Transverse colon (tissue), 4 donors: ENCODE data around the gene CORO2B. TPM values are rescaled to one million over a fixed set of nuclear protein-coding genes. Genes with fewer than 3 reads are reported as not detected.

Experiments used
- DNase-seq: peaks from one replicate; pipeline ENCODE4 v3.0.0-alpha.2; 2019
- H3K27ac ChIP-seq, 4 donors: fragments of 200-600 bp; sonication (generic); 2 replicates each; pipeline ENCODE4 v1.5.1; 2016 to 2018; ENCODE audit warnings: inconsistent platforms in 4 of 4
- H3K27me3 ChIP-seq: fragments of 200-600 bp; sonication (generic); 2 replicates; pipeline ENCODE4 v1.5.1; 2017; ENCODE audit warnings: inconsistent platforms
- H3K36me3 ChIP-seq, 4 donors: fragments of 200-600 bp; sonication (generic); 2 replicates each; pipeline ENCODE4 v1.5.1; 2017 to 2019; ENCODE audit warnings: inconsistent platforms in 4 of 4
- H3K4me1 ChIP-seq, 4 donors: fragments of 200-600 bp; sonication (generic); 2 replicates each; pipeline ENCODE4 v1.5.1; 2017 to 2020; ENCODE audit warnings: inconsistent platforms in 4 of 4
- H3K4me3 ChIP-seq, 4 donors: fragments of 200-600 bp; sonication (generic); 1 replicate in 1 of 4; 2 replicates in 3 of 4; pipeline versions ENCODE4 v1.5.1 to v1.6.1; 2017 to 2019; ENCODE audit warnings: inconsistent platforms in 4 of 4
- H3K9me3 ChIP-seq, 2 donors: fragments of 200-600 bp; sonication (generic); 2 replicates each; pipeline ENCODE4 v1.5.1; 2017 to 2019; ENCODE audit warnings: inconsistent platforms in 2 of 2
- EP300 ChIP-seq: sonication (generic); formaldehyde crosslinking; IDR thresholded peaks from one replicate; pipeline ENCODE4 v1.6.1; 2017; ENCODE audit warnings: antibody characterized with exemption, low read depth
- POLR2A ChIP-seq: fragments of 450-650 bp; IDR thresholded peaks from one replicate; pipeline ENCODE4 v1.6.1; 2016; ENCODE audit warnings: antibody characterized with exemption, mild to moderate bottlenecking, moderate library complexity
- POLR2AphosphoS5 ChIP-seq, 3 donors: sonication (generic); formaldehyde crosslinking; IDR thresholded peaks; one replicate each; pipeline ENCODE4 v1.6.1; 2016; ENCODE audit warnings: antibody characterized with exemption in 3 of 3
- WGBS, 2 donors: methylation state at CpG; one replicate each; pipeline ENCODE4 v1.1.5; 2018; ENCODE audit warnings: low coverage in 1 of 2; 5-methylcytosine and 5-hydroxymethylcytosine counted together
- in situ Hi-C, 4 donors: fragments of 200-750 bp; cut with MboI; loops; one replicate each; pipeline versions ENCODE4 v1.15.0 to v1.15.1; 2017; ENCODE audit warnings: low sequenced_read_pairs in 3 of 4, low pct_ligation_motif_present in 1 of 4, low pct_unique_long_range_greater_than_20kb in 1 of 4
- intact Hi-C: fragments of 100-400 bp; cut with DNase I; formaldehyde crosslinking; loops from one replicate; pipeline ENCODE4 v1.15.1; 2023; ENCODE audit warnings: low total_unique reads
- total RNA-seq, 4 donors: library from RNA; depleted of rRNA; stranded (reverse); fragments of >200 nt; gene quantifications; one replicate each; pipeline ENCODE4 v1.1.0, GENCODE V29; 2016
- TF ChIP-seq, protein P1 (sequence below), 5 experiments: fragments of 200-600 bp in 3 of 5; fragments of 450-650 bp in 2 of 5; sonication (generic) in 3 of 5; IDR thresholded peaks; 1 replicate in 2 of 5; 2 replicates in 3 of 5; pipeline ENCODE4 v1.5.1; 2016 to 2017; ENCODE audit warnings: antibody characterized with exemption in 5 of 5, inconsistent platforms in 3 of 5, mild to moderate bottlenecking in 2 of 5, moderate library complexity in 1 of 5

The CORO2B gene
- total RNA-seq, 4 donors from 2014 or later: 0.40 to 2.2 (median 2.0) TPM

DNA sequence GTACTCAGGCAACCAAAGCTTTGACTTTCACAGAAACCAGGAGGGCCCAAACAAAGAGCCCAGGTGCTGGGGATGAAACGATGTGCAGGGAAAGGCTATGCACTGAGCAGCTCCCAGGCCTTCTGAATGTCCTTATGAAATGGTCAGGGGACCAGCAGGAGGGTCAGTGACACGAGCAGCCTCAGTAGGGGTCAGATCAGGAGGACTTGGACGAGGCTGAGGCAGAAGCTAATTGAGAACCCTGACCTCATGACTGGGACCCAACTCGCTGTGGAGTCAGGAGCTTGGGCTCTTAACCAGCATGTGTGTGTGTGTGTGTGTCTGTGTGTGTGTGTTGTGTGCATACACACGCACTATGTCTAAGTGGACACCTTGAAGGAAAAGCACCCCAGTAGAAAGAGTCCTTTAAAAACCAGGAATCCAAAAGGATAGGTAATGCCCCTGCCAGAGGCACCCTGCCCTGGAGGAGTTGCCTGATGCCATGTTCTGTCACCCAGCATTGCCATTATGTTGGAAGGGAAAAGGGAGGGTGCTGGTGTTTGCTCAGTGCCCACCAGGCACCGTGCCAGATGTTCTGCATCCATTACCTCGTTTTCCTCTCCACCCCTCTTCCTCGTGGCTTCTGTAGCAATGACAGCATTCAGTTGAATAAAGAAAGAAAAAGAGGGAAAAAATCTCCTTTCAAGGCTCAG lies 50.9 kb downstream of the CORO2B start:
- no peaks in the 10 kb centered on the region for H3K36me3 ChIP-seq
- intact Hi-C loops: no loop called here
- H3K27me3 ChIP-seq: peaks cover 25% of the 10 kb centered on the region
- no peak for DNase-seq
- WGBS, 2 donors: 63 to 64% methylated on average over 3 to 8 of the region's 8 CpGs
- no peaks in the 10 kb centered on the region for H3K9me3 ChIP-seq
- TF ChIP-seq POLR2A (no peak), EP300 (no peak), POLR2AphosphoS5 (IDR thresholded peaks at IDR 0.05) (no peak)
- TF ChIP-seq, protein P1, sequence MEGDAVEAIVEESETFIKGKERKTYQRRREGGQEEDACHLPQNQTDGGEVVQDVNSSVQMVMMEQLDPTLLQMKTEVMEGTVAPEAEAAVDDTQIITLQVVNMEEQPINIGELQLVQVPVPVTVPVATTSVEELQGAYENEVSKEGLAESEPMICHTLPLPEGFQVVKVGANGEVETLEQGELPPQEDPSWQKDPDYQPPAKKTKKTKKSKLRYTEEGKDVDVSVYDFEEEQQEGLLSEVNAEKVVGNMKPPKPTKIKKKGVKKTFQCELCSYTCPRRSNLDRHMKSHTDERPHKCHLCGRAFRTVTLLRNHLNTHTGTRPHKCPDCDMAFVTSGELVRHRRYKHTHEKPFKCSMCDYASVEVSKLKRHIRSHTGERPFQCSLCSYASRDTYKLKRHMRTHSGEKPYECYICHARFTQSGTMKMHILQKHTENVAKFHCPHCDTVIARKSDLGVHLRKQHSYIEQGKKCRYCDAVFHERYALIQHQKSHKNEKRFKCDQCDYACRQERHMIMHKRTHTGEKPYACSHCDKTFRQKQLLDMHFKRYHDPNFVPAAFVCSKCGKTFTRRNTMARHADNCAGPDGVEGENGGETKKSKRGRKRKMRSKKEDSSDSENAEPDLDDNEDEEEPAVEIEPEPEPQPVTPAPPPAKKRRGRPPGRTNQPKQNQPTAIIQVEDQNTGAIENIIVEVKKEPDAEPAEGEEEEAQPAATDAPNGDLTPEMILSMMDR (IDR thresholded peaks at IDR 0.05): no peak
- H3K27ac ChIP-seq: no peak overlapping the region
- in situ Hi-C loops: no loop called here
- no peaks in the 10 kb centered on the region for H3K4me1 ChIP-seq
- H3K4me3 ChIP-seq: no peak overlapping the region

DNA sequence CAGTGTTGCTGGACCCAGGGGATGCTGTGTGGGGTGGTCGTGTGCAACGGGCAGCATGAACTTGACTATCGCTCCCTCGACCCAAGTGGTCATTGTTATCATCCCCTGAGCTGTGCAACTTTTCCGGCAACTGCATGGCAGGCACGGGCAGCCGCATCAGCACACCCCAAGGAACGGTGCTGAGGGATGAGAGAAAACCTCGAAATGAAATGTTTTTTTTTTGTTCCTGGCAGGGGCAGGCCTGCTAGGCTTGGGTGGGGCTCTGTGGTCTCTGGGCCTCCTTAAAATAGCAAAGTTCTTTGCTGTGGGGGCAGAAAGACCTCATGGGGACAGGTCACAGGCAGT lies 51.4 kb downstream of the CORO2B start:
- intact Hi-C loops (no loop called here), in situ Hi-C loops (no loop called here)
- Histone ChIP-seq H3K36me3 (no peaks in the 10 kb centered on the region), H3K9me3 (no peaks in the 10 kb centered on the region), H3K27me3 (peaks cover 20% of the 10 kb centered on the region), H3K4me1 (no peaks in the 10 kb centered on the region), H3K27ac (no peak overlapping the region), H3K4me3 (no peak overlapping the region)
- 71 to 84% methylated on average over 1 to 9 of the region's 9 CpGs for WGBS, 2 donors
- TF ChIP-seq EP300 (no peak), POLR2AphosphoS5 (IDR thresholded peaks at IDR 0.05) (no peak), POLR2A (no peak)
- TF ChIP-seq, protein P1 (IDR thresholded peaks at IDR 0.05): no peak
- no peak for DNase-seq

DNA sequence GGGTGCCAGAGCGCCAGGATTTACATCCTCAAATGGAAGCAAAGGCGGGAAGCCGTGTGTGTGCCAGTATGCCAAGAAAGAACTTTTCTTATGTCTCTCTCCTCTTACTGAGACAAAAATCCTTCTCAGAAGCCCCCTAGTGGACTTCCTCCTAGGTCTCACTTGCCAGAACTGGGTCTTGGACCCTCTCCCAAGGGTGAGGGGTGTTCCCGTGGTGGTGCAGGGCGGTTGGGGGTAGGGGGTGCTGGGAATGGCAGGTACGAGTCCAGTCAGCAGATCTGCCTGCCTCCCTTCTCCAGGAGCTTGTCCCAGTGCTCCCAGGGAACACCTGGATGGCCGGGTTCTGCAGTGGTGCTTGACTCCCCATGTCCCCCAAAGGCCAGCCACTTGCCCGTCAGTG lies 52.0 kb downstream of the CORO2B start:
- Histone ChIP-seq H3K4me3 (no peak overlapping the region), H3K27ac (no peak overlapping the region), H3K4me1 (no peaks in the 10 kb centered on the region), H3K27me3 (peaks cover 16% of the 10 kb centered on the region), H3K36me3 (no peaks in the 10 kb centered on the region), H3K9me3 (no peaks in the 10 kb centered on the region)
- no peak for DNase-seq
- 90% methylated on average over 8 of the region's 8 CpGs; no CpG with 5 or more reads in 1 of the 2 donors for WGBS, 2 donors
- in situ Hi-C loops (no loop called here), intact Hi-C loops (no loop called here)
- no peak for TF ChIP-seq POLR2AphosphoS5 (IDR thresholded peaks at IDR 0.05)

DNA sequence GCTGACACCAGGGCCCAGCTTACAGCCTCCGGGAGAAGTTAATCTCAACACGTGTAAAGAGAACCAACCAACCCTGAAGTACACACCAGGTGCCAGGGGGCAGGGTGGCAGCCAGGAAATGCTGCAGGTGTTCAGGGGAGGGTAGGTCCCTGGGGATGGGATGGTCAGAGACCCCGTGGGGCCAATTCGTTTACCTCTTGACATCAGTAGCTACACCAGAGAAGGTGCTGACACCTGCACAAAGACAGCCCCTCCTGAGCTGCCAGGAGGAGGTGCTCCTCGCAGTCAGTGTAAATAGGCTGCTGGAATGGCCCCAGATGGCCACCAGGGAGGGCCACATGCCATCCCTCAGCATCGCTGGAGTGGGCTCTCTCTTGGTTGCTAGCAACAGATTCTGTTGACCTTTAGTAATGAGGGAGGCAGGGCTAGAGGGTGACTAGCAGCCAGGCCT lies 52.8 kb downstream of the CORO2B start:
- intact Hi-C loops (no loop called here), in situ Hi-C loops (no loop called here)
- WGBS, 2 donors: 53% methylated on average over 5 of the region's 6 CpGs; no CpG with 5 or more reads in 1 of the 2 donors
- no peak for DNase-seq
- Histone ChIP-seq H3K27ac (no peak overlapping the region), H3K27me3 (peaks cover 8% of the 10 kb centered on the region), H3K4me1 (no peaks in the 10 kb centered on the region), H3K36me3 (no peaks in the 10 kb centered on the region), H3K4me3 (no peak overlapping the region), H3K9me3 (no peaks in the 10 kb centered on the region)
- no peak for TF ChIP-seq POLR2AphosphoS5 (IDR thresholded peaks at IDR 0.05)
- TF ChIP-seq POLR2A: no peak
- TF ChIP-seq, protein P1 (IDR thresholded peaks at IDR 0.05): no peak
- TF ChIP-seq EP300: no peak

DNA sequence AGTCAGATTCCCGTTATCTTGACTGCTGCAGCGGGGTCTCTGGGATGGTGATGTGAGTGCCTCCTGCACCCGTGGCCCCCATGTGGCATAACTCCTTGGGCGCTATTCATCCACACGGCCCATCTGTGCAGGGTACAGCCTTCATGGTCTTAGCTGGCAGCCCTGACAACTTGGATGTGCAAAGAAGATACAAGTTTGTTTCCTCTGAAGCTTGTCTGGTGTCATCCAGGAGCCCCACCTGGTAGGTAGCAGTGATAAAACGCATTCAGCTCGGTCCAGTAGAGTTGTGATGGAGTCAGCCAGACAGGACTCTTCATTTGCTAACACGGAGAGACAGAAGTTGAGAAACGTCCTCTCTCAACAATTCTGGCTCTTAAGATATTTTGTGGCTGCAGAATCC lies 53.3 kb downstream of the CORO2B start:
- in situ Hi-C loops: no loop called here
- H3K27ac ChIP-seq: no peak overlapping the region

More for the DNA sequence above, 53.3 kb downstream of the CORO2B start:
- H3K4me3 ChIP-seq: no peak overlapping the region
- intact Hi-C loops: no loop called here
- WGBS, 2 donors: 79 to 80% methylated on average over 1 to 9 of the region's 9 CpGs
- no peaks in the 10 kb centered on the region for H3K9me3 ChIP-seq
- H3K36me3 ChIP-seq: no peaks in the 10 kb centered on the region
- TF ChIP-seq POLR2AphosphoS5 (IDR thresholded peaks at IDR 0.05): no peak
- no peak for TF ChIP-seq EP300
- TF ChIP-seq POLR2A: no peak
- TF ChIP-seq, protein P1 (IDR thresholded peaks at IDR 0.05): no peak
- no peaks in the 10 kb centered on the region for H3K4me1 ChIP-seq
- no peak for DNase-seq
- H3K27me3 ChIP-seq: peaks cover 4% of the 10 kb centered on the region
